Measurements from ENCODE around the gene RASSF5. TPM values are rescaled to one million over a fixed set of nuclear protein-coding genes. Genes with fewer than 3 reads are reported as not detected.

Gene RASSF5
- total and polyA plus RNA-seq, 9 of the 15 experiments (the other 6 are each of a cell fraction or from before 2014, with no cell fraction given): 6.1 to 41.0 (median 25.2) TPM

DNA sequence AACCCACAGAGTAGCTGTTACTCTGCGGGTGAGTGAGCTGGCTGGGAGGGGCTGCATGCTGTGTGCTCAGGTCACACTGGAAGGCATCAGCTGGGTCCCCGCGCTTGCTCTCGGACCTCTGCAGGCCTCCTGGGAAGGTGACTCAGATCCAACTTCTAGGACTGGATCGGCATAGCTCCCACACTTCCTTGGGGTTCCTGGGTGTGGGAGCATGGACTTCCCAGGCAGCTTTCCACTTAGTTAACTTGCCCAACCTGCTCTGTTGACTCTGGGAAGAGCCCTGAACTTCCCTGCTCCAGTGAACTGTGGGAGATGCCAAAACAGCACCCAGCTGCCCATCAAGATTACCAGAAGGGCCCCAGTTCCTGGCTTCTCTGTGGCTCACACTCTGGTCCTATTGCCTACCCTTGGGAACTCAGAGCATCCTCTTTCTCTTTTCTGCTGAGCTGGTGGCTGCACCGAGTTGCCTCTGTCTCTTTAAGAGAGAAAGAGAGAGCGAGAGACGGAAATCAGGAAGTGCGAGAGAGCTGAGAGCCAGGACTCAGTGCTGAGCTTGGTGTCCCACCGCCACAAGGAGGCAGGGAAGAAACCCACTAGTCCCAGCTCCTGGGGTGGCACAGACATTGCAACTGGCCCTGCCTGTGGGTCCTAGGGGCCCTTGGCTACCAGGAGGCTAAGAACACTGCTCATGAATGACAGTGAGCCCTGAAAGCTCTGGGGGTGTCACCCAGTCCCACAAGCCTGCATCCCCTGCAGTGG is 37.2 kb upstream of the RASSF5 start, which contains the start of gene IKBKE (continued):
- TF ChIP-seq, protein P1, sequence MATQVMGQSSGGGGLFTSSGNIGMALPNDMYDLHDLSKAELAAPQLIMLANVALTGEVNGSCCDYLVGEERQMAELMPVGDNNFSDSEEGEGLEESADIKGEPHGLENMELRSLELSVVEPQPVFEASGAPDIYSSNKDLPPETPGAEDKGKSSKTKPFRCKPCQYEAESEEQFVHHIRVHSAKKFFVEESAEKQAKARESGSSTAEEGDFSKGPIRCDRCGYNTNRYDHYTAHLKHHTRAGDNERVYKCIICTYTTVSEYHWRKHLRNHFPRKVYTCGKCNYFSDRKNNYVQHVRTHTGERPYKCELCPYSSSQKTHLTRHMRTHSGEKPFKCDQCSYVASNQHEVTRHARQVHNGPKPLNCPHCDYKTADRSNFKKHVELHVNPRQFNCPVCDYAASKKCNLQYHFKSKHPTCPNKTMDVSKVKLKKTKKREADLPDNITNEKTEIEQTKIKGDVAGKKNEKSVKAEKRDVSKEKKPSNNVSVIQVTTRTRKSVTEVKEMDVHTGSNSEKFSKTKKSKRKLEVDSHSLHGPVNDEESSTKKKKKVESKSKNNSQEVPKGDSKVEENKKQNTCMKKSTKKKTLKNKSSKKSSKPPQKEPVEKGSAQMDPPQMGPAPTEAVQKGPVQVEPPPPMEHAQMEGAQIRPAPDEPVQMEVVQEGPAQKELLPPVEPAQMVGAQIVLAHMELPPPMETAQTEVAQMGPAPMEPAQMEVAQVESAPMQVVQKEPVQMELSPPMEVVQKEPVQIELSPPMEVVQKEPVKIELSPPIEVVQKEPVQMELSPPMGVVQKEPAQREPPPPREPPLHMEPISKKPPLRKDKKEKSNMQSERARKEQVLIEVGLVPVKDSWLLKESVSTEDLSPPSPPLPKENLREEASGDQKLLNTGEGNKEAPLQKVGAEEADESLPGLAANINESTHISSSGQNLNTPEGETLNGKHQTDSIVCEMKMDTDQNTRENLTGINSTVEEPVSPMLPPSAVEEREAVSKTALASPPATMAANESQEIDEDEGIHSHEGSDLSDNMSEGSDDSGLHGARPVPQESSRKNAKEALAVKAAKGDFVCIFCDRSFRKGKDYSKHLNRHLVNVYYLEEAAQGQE (IDR thresholded peaks at IDR 0.05; ENCODE audit: borderline replicate concordance): peak; percentile 8; the same call in 1 of the 2 replicates
- TF ChIP-seq, protein P1 (CRISPR knock-in tag; IDR thresholded peaks at IDR 0.05; ENCODE audit: low read depth): no peak
- TF ChIP-seq SMARCA4 (IDR thresholded peaks at IDR 0.05) (peak; percentile 72; the same call in 1 of the 2 replicates), POLR2B (IDR thresholded peaks at IDR 0.05; ENCODE audit: low read depth, partially characterized antibody) (peak; percentile 22), TOE1 (IDR thresholded peaks at IDR 0.05; ENCODE audit: borderline replicate concordance) (peak; percentile 56; the same call in 1 of the 2 replicates), TOE1 (CRISPR knock-in tag; IDR thresholded peaks at IDR 0.05; ENCODE audit: borderline replicate concordance, low read depth) (no peak; the same call in 1 of the 2 replicates), GABPB1 (CRISPR knock-in tag; IDR thresholded peaks at IDR 0.05) (no peak; the same call in 1 of the 2 replicates), FOXP1 (CRISPR knock-in tag; IDR thresholded peaks at IDR 0.05) (no peak), RCOR1 (IDR thresholded peaks at IDR 0.05; ENCODE audit: borderline replicate concordance in 1 of 2, low read depth in 2 of 2, low read length in 2 of 2) (peak in 1 of 2 experiments; percentile 59; a peak in 1 of 4 replicates), RBM14 (IDR thresholded peaks at IDR 0.05; ENCODE audit: borderline replicate concordance, insufficient read depth, low read depth, low read length) (no peak), ELF2 (CRISPR knock-in tag; IDR thresholded peaks at IDR 0.05) (peak; percentile 89), ZEB2 (IDR thresholded peaks at IDR 0.05) (no peak)
- TF ChIP-seq, protein P2, sequence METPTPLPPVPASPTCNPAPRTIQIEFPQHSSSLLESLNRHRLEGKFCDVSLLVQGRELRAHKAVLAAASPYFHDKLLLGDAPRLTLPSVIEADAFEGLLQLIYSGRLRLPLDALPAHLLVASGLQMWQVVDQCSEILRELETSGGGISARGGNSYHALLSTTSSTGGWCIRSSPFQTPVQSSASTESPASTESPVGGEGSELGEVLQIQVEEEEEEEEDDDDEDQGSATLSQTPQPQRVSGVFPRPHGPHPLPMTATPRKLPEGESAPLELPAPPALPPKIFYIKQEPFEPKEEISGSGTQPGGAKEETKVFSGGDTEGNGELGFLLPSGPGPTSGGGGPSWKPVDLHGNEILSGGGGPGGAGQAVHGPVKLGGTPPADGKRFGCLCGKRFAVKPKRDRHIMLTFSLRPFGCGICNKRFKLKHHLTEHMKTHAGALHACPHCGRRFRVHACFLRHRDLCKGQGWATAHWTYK (CRISPR knock-in tag; IDR thresholded peaks at IDR 0.05): no peak
- TF ChIP-seq, protein P3, sequence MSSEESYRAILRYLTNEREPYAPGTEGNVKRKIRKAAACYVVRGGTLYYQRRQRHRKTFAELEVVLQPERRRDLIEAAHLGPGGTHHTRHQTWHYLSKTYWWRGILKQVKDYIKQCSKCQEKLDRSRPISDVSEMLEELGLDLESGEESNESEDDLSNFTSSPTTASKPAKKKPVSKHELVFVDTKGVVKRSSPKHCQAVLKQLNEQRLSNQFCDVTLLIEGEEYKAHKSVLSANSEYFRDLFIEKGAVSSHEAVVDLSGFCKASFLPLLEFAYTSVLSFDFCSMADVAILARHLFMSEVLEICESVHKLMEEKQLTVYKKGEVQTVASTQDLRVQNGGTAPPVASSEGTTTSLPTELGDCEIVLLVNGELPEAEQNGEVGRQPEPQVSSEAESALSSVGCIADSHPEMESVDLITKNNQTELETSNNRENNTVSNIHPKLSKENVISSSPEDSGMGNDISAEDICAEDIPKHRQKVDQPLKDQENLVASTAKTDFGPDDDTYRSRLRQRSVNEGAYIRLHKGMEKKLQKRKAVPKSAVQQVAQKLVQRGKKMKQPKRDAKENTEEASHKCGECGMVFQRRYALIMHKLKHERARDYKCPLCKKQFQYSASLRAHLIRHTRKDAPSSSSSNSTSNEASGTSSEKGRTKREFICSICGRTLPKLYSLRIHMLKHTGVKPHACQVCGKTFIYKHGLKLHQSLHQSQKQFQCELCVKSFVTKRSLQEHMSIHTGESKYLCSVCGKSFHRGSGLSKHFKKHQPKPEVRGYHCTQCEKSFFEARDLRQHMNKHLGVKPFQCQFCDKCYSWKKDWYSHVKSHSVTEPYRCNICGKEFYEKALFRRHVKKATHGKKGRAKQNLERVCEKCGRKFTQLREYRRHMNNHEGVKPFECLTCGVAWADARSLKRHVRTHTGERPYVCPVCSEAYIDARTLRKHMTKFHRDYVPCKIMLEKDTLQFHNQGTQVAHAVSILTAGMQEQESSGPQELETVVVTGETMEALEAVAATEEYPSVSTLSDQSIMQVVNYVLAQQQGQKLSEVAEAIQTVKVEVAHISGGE (CRISPR knock-in tag; IDR thresholded peaks at IDR 0.05): 0 out of 6 replicates have a peak, but pooled peaks of 1 of the 3 experiments have one; percentile 37

Data from K562 (cell line).